GM23338 (cell line): Measurements from ENCODE around the gene TTL. TPM values are rescaled to one million over a fixed set of nuclear protein-coding genes. Genes with fewer than 3 reads are reported as not detected.

Experiments
- ATAC-seq: fragments of 200-7000 bp; cut with Tn5 transposase; 3 replicates; pipeline ENCODE4 v1.9.1; 2020
- DNase-seq: peaks from one replicate; pipeline ENCODE4 v3.0.0-alpha.2; 2015; ENCODE audit warnings: low spot score
- H2AFZ ChIP-seq: fragments of 200-600 bp; sonication (generic); 2 replicates; pipeline ENCODE4 v1.8.0; 2016; ENCODE audit warnings: antibody characterized with exemption, mild to moderate bottlenecking, moderate library complexity
- H3F3A ChIP-seq: fragments of 200-600 bp; sonication (generic); replicated peaks from 2 replicates; pipeline ENCODE4 v1.8.0; 2017; ENCODE audit warnings: antibody characterized with exemption, mixed run types, low read depth
- H3K27ac ChIP-seq: fragments of 200-600 bp; sonication (generic); 2 replicates; pipeline ENCODE4 v1.6.1; 2016; ENCODE audit warnings: low read depth
- H3K27me3 ChIP-seq: fragments of 200-600 bp; sonication (generic); 2 replicates; pipeline ENCODE4 v1.8.0; 2016; ENCODE audit warnings: mild to moderate bottlenecking, mixed run types, moderate library complexity; ENCODE audit not compliant: insufficient read depth
- H3K36me3 ChIP-seq: fragments of 200-600 bp; sonication (generic); 2 replicates; pipeline ENCODE4 v1.8.0; 2016; ENCODE audit warnings: mild to moderate bottlenecking; ENCODE audit not compliant: insufficient read depth
- H3K4me1 ChIP-seq: fragments of 200-600 bp; sonication (generic); 2 replicates; pipeline ENCODE4 v1.8.0; 2016; ENCODE audit warnings: mild to moderate bottlenecking, moderate library complexity; ENCODE audit not compliant: insufficient read depth
- H3K4me2 ChIP-seq: fragments of 200-600 bp; sonication (generic); 2 replicates; pipeline ENCODE4 v1.7.1; 2017; ENCODE audit warnings: mixed run types
- H3K4me3 ChIP-seq: fragments of 200-600 bp; sonication (generic); 2 replicates; pipeline ENCODE4 v1.6.1; 2016; ENCODE audit warnings: mixed run types
- H3K79me2 ChIP-seq: fragments of 200-600 bp; sonication (generic); replicated peaks from 2 replicates; pipeline ENCODE4 v1.8.0; 2017; ENCODE audit warnings: mild to moderate bottlenecking; ENCODE audit not compliant: insufficient read depth
- H3K9me2 ChIP-seq: fragments of 200-600 bp; sonication (generic); 2 replicates; pipeline ENCODE4 v1.8.0; 2017; ENCODE audit not compliant: insufficient read depth
- H4K20me1 ChIP-seq: fragments of 200-600 bp; sonication (generic); replicated peaks from 2 replicates; pipeline ENCODE4 v1.8.0; 2017; ENCODE audit warnings: mild to moderate bottlenecking; ENCODE audit not compliant: insufficient read depth
- H3K27ac Mint-ChIP-seq: 2 replicates; pipeline ENCODE4 v1.8.0; 2020; ENCODE audit warnings: inconsistent platforms, mild to moderate bottlenecking, moderate library complexity, mixed read lengths
- H3K27me3 Mint-ChIP-seq: 3 replicates; pipeline ENCODE4 v1.8.0; 2022; ENCODE audit warnings: low read depth, mild to moderate bottlenecking, moderate library complexity, mixed read lengths, inconsistent platforms; ENCODE audit not compliant: insufficient read depth, poor library complexity
- H3K36me3 Mint-ChIP-seq: 3 replicates; pipeline ENCODE4 v1.8.0; 2021; ENCODE audit warnings: low read depth, mild to moderate bottlenecking, inconsistent platforms, moderate library complexity, mixed read lengths
- H3K4me1 Mint-ChIP-seq: 3 replicates; pipeline ENCODE4 v1.8.0; 2020; ENCODE audit warnings: mild to moderate bottlenecking, inconsistent platforms, mixed read lengths
- H3K4me3 Mint-ChIP-seq: 3 replicates; pipeline ENCODE4 v1.8.0; 2021; ENCODE audit warnings: moderate library complexity, mild to moderate bottlenecking, inconsistent platforms, mixed read lengths
- H3K9me3 Mint-ChIP-seq: 3 replicates; pipeline ENCODE4 v1.8.0; 2020; ENCODE audit warnings: moderate library complexity, mild to moderate bottlenecking, inconsistent platforms, mixed read lengths
- ETS1 ChIP-seq: IDR thresholded peaks from 2 replicates; pipeline ENCODE4 v1.6.1; 2016; ENCODE audit warnings: antibody characterized with exemption
- EZH2 ChIP-seq: fragments of 200-600 bp; sonication (generic); IDR thresholded peaks from one replicate; pipeline ENCODE4 v1.8.0; 2017; ENCODE audit warnings: antibody characterized with exemption, mild to moderate bottlenecking, low read depth; ENCODE audit not compliant: unreplicated experiment
- EZH2phosphoT487 ChIP-seq: fragments of 200-600 bp; sonication (generic); IDR thresholded peaks from one replicate; pipeline ENCODE4 v1.8.1; 2018; ENCODE audit warnings: antibody characterized with exemption; ENCODE audit not compliant: unreplicated experiment
- NANOG ChIP-seq: IDR thresholded peaks from 2 replicates; pipeline ENCODE4 v1.6.1; 2016; ENCODE audit warnings: antibody characterized with exemption, borderline replicate concordance
- POLR2AphosphoS5 ChIP-seq: IDR thresholded peaks from 2 replicates; pipeline ENCODE4 v1.6.1; 2016; ENCODE audit warnings: antibody characterized with exemption, low read depth
- ZNF114 ChIP-seq: fragments of 250-450 bp; sonication (Bioruptor Pico); IDR thresholded peaks from 2 replicates; pipeline ENCODE4 v1.5.0; 2020; ENCODE audit warnings: mild to moderate bottlenecking, moderate library complexity
- ZNF331 ChIP-seq: fragments of 250-450 bp; sonication (Bioruptor Pico); IDR thresholded peaks from 2 replicates; pipeline ENCODE4 v1.5.0; 2020; ENCODE audit warnings: low read depth, mild to moderate bottlenecking, moderate library complexity
- ZNF462 ChIP-seq: fragments of 250-450 bp; sonication (Bioruptor Pico); IDR thresholded peaks from 2 replicates; pipeline ENCODE4 v1.5.0; 2020; ENCODE audit warnings: mild to moderate bottlenecking, moderate library complexity
- polyA plus RNA-seq: library from polyadenylated mRNA; unstranded; fragments of >200 nt; fragmentation: Nextera tagmentation; extraction: Ambion mirVana; gene quantifications from 2 replicates; pipeline ENCODE4 v1.2.1, GENCODE V29; 2016
- total RNA-seq: library from RNA; depleted of rRNA; stranded (reverse); fragments of >200 nt; shearing (Covaris generic); gene quantifications from 2 replicates; pipeline ENCODE4 v1.2.3, GENCODE V29; 2014

Gene TTL
- total and polyA plus RNA-seq, 2 experiments from 2014 or later: 10.1 to 34.6 TPM

- TF ChIP-seq ZNF462 (no peak), NANOG (no peak)
Observed at GRCh38 chr2:112530728-112531127, 48.8 kb downstream of the TTL start (continued).

- no peak for DNase-seq
- no peak overlapping the region for H3K4me2 ChIP-seq
- H4K20me1 ChIP-seq: no peaks in the 10 kb centered on the region; the same call in 1 of the 2 replicates
- no peak overlapping the region for H3K4me3 ChIP-seq
- H3K79me2 ChIP-seq: no peaks in the 10 kb centered on the region
- no peaks in the 10 kb centered on the region for H3F3A ChIP-seq
- no peak for ATAC-seq
- no peaks in the 10 kb centered on the region for H3K27me3 ChIP-seq
- Mint-ChIP-seq H3K36me3 (peaks cover 7% of the 10 kb centered on the region; the same call in 2 of the 3 replicates), H3K4me3 (no peak overlapping the region), H3K27ac (no peak overlapping the region), H3K9me3 (no peaks in the 10 kb centered on the region), H3K27me3 (no peaks in the 10 kb centered on the region), H3K4me1 (no peaks in the 10 kb centered on the region)
- H3K27ac ChIP-seq: no peak overlapping the region
- no peaks in the 10 kb centered on the region for H3K36me3 ChIP-seq
- no peaks in the 10 kb centered on the region for H3K4me1 ChIP-seq
- no peak overlapping the region for H2AFZ ChIP-seq
- no peaks in the 10 kb centered on the region for H3K9me2 ChIP-seq
- TF ChIP-seq EZH2 (no peak), POLR2AphosphoS5 (no peak), ZNF462 (no peak), ZNF331 (CRISPR knock-in tag) (no peak), EZH2phosphoT487 (no peak), ETS1 (no peak), ZNF114 (CRISPR knock-in tag) (no peak)
Observed at GRCh38 chr2:112534826-112535225, 52.9 kb downstream of the TTL start.
